Hematopoietic multipotent progenitor cell treated with erythropoietin and hydrocortisone succinate and interleukin-3 and kit ligand, for 8 days (in vitro differentiated cells): ENCODE results near the gene AMOTL2.
A peak's percentile ranks its signal among the peaks of the same experiment; 100 is the strongest.

ENCODE experiments used
- DNase-seq: peaks from one replicate; pipeline ENCODE4 v3.0.0-alpha.2; 2015

Gene AMOTL2

DNA sequence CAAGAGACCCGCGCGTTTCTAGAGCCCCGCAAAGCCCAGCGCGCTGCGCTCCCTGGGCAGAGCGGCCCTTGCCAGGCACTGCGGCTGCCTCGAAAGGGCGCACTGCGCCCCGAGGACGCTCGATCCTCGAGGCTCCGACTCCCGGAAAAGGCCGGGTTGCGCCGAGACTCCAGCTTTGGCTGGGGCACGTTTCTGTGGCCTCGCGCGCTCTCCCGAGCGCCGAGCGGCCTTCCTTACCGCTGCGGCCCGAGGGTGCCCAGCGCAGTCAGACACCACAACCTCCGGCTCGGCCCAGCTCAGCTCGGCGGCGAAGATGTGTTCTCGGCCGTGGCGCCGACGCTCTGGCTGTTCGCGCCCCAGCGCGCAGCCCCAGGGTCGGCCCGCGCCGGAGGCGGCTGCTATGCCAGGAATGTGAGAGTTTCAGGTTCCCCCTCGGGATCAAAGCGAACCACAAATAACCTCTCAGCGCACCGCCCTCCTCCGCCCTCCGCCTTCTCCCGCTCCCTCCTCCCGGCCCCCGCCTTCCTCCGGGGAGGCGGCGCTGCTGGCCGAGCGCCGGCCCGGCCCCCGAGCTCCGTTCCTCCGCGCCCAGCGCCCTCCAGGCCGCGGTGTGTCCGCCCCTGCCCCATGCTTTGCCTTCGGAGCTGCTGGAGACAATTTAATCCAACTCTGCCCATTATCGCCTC, at the start of gene AMOTL2:
TSS of gene AMOTL2 (minus strand) at position 343 of the 686 bp plus-strand sequence. CDS start 3,014 bp downstream, outside the sequence.
- DNase-seq, result peak; percentile 37

DNA sequence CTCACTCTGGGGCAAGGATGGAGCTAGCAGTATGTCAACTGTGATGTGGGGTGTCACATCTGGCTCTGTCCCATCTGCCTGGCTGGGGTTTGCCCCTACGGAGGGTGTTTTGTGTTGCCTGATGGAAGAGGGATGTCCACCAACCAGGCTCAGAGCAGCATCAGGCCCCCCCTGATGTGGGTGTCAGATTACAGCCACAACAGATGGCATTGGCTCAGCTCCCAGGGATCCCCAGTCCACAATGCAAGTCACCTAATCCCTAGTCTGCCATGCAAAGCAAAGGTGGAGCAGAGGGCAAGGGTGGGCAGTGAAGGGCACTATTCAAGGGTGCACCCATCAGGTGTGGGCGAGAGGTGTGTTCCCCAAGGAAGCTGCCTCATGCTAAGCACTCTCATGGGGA, 48.9 kb upstream of the AMOTL2 start:
- DNase-seq, result no peak

DNA sequence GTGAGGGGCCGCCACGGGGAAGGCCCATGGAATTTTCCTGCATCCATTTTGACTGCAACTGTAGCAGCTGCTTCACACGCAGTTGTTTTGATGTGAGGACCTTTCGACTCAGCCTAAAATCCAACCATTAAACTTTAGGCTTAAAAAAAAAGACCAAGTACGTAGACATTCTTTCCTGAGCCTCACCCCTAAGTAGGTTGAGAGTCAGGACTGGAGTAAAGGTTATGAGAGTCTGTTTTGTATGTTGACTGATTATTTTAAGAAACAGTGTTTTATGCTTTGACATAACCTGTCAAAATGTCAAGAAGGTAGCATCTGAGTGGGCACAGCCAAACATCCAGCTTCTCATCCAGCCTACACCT, 45.7 kb upstream of the AMOTL2 start:
- DNase-seq, result no peak

DNA sequence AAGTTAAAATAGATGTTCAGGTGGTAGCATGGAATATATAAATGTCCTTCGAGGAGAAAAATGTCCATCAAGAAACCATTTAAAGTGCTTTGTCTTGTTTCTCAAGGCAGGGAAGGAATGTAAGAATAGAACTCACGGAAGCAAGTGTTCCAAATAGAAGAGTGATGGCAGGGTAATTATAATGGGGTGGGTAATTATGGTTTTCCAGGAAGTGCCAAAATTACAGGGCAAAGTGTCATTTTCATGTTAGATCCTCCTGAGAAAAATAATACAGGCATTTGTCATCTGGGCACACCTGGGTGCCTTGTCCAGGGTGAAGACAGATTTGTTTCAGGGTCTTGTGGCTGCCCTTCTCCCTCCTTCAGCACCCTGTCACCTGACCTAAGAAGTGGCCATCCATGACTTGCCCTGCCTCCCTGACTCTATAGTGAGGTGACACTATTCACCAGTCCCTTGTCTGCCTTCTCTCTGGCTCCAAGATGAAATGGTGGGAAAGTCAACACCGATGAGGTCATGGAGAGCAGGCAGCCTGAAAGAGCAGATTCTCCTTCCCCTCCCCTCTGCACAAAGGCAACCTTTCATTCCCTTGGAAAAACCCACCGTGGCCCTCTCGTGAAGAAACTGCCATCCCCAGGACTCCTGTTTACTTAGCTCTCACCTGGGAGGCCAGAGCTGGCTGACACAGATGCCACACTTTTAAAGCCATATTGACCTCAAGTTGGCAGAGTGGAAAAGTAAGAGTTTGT, 45.1 kb upstream of the AMOTL2 start:
- no peak for DNase-seq

DNA sequence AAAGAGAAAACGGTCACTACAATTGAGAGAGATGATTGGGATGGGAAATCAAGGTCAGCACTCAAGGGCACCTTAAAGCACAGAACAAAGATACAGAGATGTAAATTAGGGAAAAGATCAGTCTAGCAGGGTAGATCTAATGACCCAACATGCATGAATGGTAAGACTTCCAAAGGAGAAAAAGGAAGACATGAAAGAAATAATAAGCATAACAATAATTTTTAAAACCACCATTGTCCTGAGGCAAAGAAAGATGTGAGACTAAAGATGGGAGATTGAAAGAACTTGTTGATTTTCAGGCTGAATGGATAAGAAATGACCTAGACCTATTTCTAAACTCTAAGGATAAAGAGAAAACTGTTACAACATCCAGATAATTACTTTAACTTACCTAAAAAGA, 34.8 kb upstream of the AMOTL2 start:
- no peak for DNase-seq

DNA sequence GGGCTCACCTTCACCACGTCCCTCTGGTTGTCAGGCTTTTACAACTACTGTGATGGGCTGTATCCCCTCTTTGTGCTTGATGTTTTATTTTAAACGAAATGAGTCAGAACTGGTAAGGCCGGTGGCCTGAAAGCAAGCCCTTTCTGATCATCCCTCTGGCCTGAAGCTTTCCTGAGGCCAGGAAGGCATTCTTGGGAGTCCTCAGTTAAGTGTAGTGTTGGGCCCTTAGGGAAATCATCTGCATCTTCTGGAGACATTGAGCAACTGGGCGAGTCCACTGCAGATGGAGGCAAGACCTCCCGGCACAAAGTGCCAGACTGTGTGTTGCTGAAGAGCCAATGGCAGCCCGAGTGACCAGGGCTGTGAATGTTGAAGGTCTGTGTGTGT, 33.0 kb upstream of the AMOTL2 start:
- no peak for DNase-seq

DNA sequence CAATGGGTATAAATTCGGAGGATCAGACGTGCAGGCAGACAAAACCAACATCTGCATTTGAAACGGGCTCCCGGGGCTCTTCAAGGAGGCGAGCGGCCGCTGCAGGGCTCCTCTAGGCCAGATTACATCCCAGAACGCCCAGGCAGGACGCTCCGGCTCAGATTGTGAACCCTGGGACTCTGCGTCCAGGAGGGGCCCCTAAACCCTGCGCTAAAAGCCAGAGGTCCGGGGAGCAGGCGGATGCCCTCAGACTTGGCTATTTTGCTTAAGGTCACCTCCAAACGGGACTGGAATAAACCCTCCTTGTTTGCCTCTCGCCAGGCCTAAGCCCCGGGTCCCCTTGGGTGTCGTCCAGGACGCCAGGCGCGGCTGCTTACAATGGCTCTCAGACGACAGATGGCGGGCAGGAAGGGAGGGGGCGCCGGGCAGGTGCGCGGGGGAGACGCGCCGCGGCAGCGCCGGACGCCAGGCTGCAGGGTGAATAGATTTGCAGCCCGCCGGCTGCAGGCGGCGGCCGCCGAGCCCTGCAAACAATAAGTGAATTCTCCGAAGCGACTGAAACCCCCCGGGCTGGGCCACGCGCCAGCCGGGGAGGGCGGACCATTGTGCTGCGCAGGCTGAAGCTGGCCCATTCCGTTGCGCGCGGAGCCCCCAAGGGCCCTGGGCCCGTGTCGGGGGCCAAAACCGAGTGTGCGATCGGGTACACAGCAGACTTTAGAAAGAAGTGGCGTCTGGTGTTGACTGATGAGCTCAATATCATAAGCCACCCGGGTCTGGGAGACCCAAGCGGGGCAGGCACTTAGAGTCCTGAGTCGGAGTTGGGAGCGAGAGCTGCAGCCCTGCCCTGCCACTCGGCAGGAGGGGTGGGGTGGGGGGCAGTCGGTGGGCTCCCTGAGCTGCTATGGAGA, 32.3 kb upstream of the AMOTL2 start:
- no peak for DNase-seq

DNA sequence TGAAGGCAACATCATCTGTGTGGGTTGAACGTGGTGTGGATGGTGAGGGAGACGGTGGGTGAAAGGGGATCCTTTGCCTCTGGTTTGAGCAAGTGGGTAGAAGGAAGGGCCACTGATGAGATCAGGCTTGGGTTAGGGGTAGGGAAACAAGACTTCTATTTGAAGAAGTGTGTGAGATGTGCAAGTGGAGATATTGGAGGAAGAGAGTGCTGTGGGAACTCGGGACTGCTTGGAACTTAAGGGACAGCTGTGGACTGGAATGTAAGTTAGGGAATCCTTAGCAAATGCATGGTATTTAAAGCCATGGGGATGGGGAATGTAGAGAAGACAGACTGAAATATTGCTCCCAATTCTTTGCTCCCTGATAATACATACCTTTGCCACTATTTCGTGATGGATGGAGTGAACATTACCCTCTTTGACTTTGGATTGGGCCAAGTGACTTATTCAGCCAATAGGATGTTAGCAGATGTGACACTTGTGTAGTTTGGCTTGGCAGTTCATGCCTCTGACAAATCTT, 30.2 kb upstream of the AMOTL2 start:
- no peak for DNase-seq

DNA sequence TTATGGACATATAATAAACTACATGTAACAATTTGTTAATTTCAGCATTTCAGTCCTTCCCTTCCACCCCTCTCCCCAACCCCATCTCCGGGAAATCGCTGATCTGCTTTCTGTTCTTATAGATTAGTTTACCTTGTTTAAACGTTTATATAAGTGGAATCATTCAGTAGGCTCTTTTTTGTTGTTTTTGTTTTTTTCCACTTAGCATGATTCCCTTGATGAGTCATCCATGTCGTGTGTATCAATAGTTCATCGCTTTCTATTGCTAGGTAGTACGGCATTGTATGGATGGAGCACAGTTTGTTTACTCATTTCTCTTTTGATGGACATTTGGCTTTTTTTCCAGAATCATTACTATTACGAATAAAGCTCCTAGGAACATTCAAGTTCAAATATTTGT, 23.5 kb upstream of the AMOTL2 start:
- DNase-seq, result no peak

DNA sequence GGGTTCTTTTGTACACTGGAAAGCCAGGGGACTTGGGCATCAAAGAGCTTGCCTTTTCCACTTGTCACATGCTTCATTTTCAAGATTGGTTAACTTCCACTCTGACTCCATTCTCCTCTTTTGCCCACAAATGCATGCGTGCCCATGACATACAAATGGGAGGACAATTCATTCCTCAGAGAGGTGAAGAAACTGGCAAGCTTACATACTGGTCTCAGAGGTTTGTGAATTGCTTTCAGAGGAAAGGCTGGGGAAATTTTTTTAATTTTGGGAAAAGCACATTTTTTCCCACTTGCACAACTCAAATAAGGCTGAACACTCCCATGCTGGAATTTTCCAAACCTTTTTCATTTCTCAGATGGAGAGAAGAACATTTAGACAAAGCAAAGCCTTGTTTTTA, 20.9 kb upstream of the AMOTL2 start:
- DNase-seq, result no peak

DNA sequence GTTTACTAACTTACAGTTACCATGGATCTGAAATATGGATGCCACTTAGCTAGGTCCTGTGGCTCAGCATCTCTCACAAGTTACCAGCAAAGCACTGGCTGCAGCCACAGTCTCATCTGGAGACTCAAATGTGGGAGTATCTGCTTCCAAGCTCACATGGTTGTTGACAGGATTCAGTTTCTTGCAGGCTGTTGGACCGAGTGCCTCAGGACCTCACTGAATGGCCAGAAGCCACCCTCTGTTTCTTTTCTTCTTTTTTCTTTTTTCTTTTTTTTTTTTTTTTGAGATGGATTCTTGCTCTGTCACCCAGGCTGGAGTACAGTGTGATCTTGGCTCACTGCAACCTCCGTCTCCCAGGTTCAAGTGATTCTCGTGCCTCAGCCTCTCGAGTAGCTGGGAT, 20.1 kb upstream of the AMOTL2 start:
- no peak for DNase-seq

DNA sequence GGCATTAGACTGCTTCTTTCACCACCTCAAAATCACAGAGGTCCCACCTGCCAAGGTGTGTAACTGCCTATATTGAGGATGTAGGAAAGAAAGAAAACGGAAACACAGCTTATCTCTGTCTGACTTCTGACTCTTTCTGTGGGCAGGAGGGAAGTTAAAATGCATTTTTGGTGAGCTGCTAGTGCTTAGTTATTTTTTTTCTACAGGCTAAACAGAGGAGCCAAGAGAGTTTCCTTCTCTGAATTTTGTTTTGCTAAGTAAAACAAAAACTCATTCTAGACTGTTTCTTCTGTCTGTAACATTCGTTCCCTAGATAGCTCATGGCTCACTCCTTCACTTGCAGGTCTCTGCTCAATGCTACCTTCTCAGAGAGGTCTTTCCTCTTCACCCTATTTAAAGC, 18.8 kb upstream of the AMOTL2 start:
- no peak for DNase-seq

DNA sequence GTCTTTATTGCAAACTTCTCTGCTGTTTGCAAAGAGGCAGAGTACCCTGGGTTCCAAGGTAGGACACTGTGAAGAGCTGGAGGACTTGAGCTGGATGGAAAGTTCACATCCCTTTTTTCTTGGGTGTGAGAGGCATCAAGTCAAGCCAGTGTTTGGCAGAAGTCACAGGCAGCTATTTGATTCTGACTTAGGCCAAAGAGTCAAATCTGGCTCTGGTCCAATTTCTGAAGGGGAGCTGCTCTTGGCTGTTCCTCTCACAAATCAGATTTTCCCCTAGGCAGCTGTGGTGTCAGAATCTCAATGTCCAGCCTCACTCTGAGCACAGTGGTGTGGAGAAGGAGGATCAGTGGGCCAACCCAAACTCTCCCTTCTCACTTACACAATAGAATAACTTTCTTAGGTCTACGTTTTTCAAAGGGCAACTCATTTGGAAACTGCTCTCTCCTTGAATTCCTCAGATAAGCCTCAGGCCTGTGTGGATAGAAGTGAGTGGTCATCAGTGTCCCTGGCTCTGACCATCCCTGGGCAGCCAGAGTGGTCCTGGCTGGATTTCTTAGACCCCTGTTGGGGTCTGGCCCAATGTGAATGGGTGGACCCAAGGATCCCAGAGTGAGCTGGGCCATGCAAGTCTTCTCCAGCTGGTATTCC, 18.2 kb upstream of the AMOTL2 start:
- peak; percentile 16 for DNase-seq

DNA sequence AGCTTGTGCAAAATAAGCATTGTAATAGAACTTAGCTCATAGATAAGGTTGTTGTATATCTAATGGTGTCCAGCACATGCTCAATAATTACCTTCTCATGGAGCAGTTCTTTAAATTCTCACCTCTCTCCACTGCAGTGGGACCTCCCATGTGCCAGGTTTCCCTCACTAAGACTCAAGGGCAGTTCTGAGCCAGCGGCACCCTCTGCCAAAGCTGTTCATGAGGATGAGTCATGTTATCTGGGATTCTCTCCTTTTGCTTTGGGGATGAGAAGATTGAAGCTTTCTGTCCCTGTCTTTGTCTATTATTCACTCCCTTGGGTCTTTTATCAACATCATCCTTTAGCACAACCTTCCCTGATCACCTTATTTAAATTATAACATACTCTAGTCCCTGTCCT, 15.6 kb upstream of the AMOTL2 start:
- DNase-seq, result no peak

DNA sequence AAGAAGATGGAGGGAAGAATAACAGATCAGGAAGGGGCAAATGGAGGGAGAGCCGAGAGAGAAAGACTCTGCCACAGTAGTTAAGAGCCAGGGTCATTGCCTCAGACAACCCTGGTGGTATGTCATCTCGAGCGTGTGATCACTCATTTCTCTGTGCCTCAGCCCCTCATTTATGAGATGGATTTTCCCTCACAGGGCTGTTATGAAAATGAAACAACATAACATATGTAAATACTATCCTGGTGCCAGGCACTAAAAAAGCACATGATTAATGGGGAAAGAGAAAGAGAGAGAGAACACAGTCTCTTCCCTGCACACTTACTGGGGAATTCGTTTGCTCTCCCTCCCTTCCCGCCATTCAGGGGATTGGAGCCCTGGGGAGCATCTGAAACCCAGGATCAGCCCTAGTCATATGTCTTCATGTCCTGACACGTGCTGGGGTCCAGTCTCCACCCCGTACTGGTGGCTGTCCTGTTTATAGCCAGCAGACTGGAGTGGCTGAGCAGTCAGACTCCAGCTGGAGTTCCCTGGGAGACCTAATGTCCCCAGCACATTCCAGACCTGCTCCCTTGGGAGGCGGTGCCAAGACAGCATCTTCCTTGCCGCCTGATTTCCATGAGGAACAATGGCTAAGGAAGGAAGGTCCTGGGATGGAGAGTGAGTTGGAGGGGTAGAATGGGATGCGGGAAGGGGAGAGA, 14.7 kb upstream of the AMOTL2 start:
- DNase-seq, result no peak

DNA sequence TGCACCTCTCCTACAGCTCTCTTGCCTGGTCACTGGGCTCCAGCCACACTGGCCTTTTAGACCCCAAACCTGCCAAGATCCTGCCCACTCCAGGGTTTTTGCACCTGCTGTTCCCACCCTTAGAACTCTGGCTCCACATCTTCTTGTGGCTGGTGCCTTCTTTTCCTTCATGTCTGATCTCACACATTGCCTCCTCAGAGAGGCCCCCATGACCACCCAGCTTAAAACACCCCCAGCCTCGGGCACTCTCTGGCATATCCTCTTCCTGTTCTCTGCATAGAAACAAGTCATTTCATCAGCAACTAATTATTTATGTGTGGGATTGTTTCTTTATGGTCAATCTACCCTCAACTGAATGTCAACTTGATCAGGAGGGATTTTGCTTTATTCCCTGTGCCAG, 14.0 kb upstream of the AMOTL2 start:
- no peak for DNase-seq

DNA sequence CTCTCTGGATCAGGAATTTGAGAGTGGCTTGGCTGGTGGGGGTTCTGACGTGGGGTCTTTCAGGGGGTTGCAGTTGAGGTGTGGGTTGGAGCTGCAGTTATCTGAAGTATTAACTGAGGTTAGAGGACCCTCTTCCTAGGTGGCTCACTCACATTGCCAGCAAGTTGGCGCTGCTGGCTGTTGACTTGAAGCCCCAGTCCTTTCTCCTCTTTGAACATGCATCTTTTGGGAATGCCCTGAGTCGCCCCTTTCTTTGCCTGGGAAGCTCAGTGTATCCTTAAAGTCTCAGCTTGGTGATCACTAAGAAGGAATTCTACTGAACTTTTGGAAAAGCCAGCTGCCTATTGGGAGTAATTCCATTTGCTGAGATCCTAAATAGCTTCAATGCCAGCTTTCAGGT, 13.0 kb upstream of the AMOTL2 start:
- DNase-seq, result no peak

DNA sequence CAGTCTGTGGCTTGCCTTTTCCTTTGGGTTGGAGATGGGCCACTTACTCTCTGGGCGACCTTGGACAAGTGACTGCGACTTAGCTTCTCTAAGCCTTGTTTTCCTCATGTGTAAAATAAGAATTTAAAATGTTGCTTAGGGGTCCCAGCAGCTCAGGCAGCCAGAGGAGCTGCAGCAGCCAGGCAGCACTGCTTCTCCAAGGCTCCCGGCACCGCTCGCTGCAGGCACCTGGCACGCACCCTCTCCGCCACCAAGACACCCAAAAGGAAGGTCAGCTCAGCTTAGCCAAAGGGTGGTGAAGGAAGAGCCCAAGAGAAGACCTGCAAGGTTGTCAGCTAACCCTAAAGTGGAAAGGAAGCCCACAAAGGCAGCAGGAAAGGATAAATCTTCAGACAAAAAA, 10.7 kb upstream of the AMOTL2 start:
- no peak for DNase-seq

DNA sequence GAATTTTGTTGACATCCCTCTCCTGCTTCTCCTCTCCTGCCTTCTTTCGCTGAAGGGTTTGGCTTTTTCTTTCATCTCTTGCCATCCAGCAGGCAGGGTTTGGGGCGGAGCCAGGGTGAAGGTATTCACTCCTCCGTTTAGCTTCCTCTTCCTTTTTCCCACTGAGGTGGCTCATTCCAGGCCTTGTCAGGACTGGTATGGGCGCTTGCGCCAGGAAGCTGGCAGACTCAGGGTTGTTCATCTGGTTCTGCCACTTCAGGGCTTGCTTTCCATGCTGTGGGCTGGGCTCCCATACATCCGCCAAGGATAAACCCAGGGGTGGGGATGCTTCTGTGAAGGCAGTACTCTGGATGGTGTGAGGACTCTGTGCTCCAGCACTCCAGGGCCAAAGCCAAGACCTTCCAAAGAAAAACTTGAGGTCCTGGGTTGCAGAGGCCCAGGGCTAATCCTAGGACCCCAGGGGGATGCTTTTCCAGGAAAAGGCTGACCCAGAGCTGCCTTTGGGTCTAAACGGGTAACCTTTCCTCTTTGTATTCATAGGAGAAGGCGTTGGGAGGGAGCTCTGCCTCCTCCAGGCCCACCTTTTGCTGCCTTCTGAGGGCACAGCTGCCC, 7.7 kb upstream of the AMOTL2 start:
- no peak for DNase-seq

DNA sequence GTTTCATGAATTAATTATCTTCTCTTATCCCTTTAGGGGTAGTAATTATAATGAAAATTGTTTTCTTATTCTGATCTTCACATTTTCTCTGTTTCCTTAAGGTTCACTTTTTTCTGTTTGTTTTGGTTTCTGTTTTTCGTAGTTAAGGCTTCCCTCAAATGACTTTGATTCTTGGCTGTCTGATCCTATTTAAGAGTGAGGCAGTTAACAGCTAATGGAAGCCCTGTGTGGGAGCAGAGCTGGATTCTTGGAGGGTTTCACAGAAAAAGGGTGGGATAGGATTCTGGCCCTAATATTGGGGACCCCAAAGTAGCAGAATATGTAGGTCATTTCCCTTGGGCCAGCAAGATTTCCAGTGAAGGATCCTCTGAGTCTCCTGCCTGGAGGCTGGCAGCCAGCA, 6.8 kb upstream of the AMOTL2 start:
- no peak for DNase-seq

DNA sequence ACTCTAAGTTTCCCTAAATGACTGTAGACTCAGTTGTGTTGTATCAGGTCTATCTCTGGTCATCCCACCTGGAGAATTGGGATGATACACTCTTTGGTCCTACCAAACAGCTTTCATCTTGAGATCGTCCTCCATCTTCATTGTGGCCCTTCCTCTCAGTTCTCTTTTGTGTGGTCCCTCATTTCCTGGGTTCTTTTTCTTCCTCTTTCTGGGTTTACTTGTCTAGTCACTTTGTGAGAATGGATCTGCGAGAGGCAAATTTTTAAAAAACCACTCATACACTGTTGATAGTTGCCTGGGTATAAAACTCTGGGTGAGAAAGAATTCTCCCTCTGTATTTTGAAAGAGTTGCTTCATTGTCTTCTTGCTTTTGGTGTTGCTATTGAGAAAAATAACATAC, 6.0 kb upstream of the AMOTL2 start:
- DNase-seq, result no peak

DNA sequence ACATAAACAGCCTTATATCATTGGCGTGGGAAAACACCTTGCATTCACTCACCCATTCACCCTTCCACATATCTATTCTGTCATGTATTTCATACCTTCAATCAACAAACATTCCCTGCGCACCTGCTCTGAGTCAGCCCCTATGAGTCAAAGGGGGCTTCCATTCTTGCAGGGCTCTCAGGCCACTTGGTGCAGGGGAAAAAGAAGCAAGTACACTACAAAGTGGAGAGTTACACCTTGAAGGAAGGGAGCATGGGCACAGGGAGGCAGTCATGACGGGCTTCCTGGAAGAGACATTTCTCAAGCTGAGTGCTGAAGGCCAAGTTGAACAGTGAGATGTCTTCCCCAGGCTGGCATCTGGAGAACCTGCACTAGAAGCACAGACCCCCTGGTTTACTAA, 4.6 kb upstream of the AMOTL2 start:
- DNase-seq, result no peak
